Stimulated activated CD4-positive, alpha-beta T cell treated with anti-CD3 and anti-CD28 coated beads, TNF-alpha, amount 100 ng/mL, for 4 hours (primary cell): ENCODE results near the gene MSANTD1.

Experiments used
- DNase-seq, 3 experiments: peaks; one replicate each; pipeline ENCODE4 v3.0.0-alpha.2; 2020; ENCODE audit warnings: low read depth in 3 of 3

MSANTD1 gene

GRCh38 chr4:3248811-3249661 lies at the start of gene MSANTD1:
Gene MSANTD1 (plus strand): TSS chr4:3249159. CDS start chr4:3249223, 64 bp downstream.
- no peak for DNase-seq

- no peak for DNase-seq
Observed at GRCh38 chr4:3199653-3200422, 49.1 kb upstream of the MSANTD1 start.

GRCh38 chr4:3200423-3201090 lies 48.4 kb upstream of the MSANTD1 start:
- DNase-seq, result no peak

GRCh38 chr4:3201718-3202702 lies 46.9 kb upstream of the MSANTD1 start:
- peak; percentile 18 to 36 (median 29) for DNase-seq

- DNase-seq, result peak in 1 of 3 experiments; percentile 18
Observed at GRCh38 chr4:3202836-3203820, 45.8 kb upstream of the MSANTD1 start.

- no peak for DNase-seq
Observed at GRCh38 chr4:3203971-3204431, 45.0 kb upstream of the MSANTD1 start.

GRCh38 chr4:3205995-3206394 lies 43.0 kb upstream of the MSANTD1 start:
- DNase-seq, result no peak

- no peak for DNase-seq
Observed at GRCh38 chr4:3206439-3207100, 42.4 kb upstream of the MSANTD1 start.

- DNase-seq, result no peak
Observed at GRCh38 chr4:3207531-3208037, 41.4 kb upstream of the MSANTD1 start.

GRCh38 chr4:3208826-3209225 lies 40.1 kb upstream of the MSANTD1 start:
- no peak for DNase-seq

- no peak for DNase-seq
Observed at GRCh38 chr4:3209551-3210325, 39.2 kb upstream of the MSANTD1 start.

GRCh38 chr4:3210467-3210866 lies 38.5 kb upstream of the MSANTD1 start:
- no peak for DNase-seq

- DNase-seq, result no peak
Observed at GRCh38 chr4:3211866-3212265, 37.1 kb upstream of the MSANTD1 start.

GRCh38 chr4:3212391-3213105 lies 36.4 kb upstream of the MSANTD1 start:
- no peak for DNase-seq

- no peak for DNase-seq
Observed at GRCh38 chr4:3213106-3213425, 35.9 kb upstream of the MSANTD1 start.

GRCh38 chr4:3213661-3214250 lies 35.2 kb upstream of the MSANTD1 start:
- no peak for DNase-seq

- DNase-seq, result no peak
Observed at GRCh38 chr4:3215256-3215655, 33.7 kb upstream of the MSANTD1 start.
